ENCODE results near the gene TXK. TPM values are rescaled to one million over a fixed set of nuclear protein-coding genes. Genes with fewer than 3 reads are reported as not detected.

Gene TXK
- total RNA-seq, 1 experiment from 2014 or later: 2.5 TPM

DNA sequence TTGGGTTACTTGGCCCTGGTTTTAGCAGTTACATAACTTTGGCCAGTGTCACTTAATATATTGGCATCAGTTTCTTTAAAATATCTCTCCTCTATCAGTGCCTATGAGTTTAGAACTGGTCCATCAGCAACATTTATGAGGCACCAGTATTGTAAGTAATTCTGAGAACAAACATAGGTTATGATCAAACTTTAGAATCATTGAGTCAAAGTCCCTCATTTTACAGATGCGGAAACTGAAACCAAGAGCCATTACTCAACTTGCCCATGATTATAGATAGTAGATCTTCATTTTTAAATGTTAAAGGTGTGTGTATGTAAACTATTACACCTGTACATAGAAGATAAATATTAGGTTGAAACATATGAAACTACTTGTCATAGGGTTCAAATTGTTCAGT is 113.0 kb downstream of the TXK start:
- no peak for DNase-seq (ENCODE audit: low read depth)

DNA sequence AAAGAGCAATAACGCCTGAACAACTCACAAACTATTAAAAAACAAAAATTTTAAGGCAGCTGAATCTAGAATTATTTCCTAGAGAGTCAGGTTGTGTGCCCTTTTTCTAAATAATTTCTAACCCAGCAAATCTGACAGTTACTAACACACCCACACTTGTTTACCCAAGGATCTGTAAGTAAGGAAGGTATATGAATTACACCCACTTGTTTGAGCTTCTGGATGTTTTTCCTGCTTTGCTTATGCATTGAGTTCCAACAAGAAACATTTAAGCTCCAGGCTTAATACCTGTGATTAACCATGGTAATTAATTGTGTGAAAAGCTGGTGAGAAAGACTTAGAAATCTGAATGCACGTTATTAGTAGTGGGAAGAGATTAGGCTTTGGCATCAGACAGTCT is 115.9 kb downstream of the TXK start:
- DNase-seq (ENCODE audit: low read depth): no peak

- peak; percentile 77 for DNase-seq (ENCODE audit: low read depth)
These were observed 116.9 kb downstream of the TXK start for GRCh38 chr4:48017108-48017571.

Other genes with a start within 250 kb of the TXK start
- 3.5 and 3.6 TPM in 2 replicates for gene NFXL1, start 219.7 kb downstream of the TXK start, total RNA-seq (2014; rRNA removed; shearing (Covaris generic))
- gene CNGA1, start 117.6 kb downstream of the TXK start, total RNA-seq (2014; rRNA removed; shearing (Covaris generic)): not detected in 2 replicates
- 1.5 and 2.3 TPM in 2 replicates for gene NIPAL1, start 117.5 kb downstream of the TXK start, total RNA-seq (2014; rRNA removed; shearing (Covaris generic))
- gene TEC, start 135.6 kb upstream of the TXK start, total RNA-seq (2014; rRNA removed; shearing (Covaris generic)): 3.6 and 3.8 TPM in 2 replicates
- 62.2 and 68.0 TPM in 2 replicates for gene SLAIN2, start 207.3 kb upstream of the TXK start, total RNA-seq (2014; rRNA removed; shearing (Covaris generic))